Lower leg skin (tissue), 3 donors: ENCODE measurements around the gene CCL26.
"Not testable (repeated sequence)": the region's sequence is repeated elsewhere in the genome, so short reads cannot be mapped to it uniquely, and the experiment has no call there.

Experiments
- CTCF ChIP-seq, 3 donors: fragments of 450-650 bp; IDR thresholded peaks; one replicate each; pipeline ENCODE4 v1.5.1; 2016; ENCODE audit warnings: antibody characterized with exemption in 3 of 3, mild to moderate bottlenecking in 3 of 3, moderate library complexity in 2 of 3
- POLR2A ChIP-seq, 2 donors: fragments of 450-650 bp; IDR thresholded peaks; one replicate each; pipeline ENCODE4 v1.6.1; 2016 to 2017; ENCODE audit warnings: antibody characterized with exemption in 2 of 2, mild to moderate bottlenecking in 1 of 2, moderate library complexity in 1 of 2

GRCh38 chr7:75721922-75722321 lies 50.1 kb downstream of the CCL26 start:
- TF ChIP-seq CTCF, POLR2A (IDR thresholded peaks at IDR 0.05): not testable (repeated sequence)
